ENCODE measurements around the gene CDC20.

Gene CDC20

GRCh38 chr1:43348809-43349593 lies 9.8 kb upstream of the CDC20 start:
- Histone ChIP-seq H3K4me1 (ENCODE audit: insufficient read depth, low read length) (peaks cover 17% of the 10 kb centered on the region), H3K27me3 (ENCODE audit: insufficient read depth, low read length) (peaks cover 13% of the 10 kb centered on the region; the same call in 1 of the 2 replicates), H3K9ac (ENCODE audit: low read depth, low read length) (peak overlapping the region; percentile 80), H3K9me3 (ENCODE audit: insufficient read depth, low read depth, low read length) (no peaks in the 10 kb centered on the region), H3K27ac (ENCODE audit: low read depth, low read length) (peak overlapping the region; percentile 96), H3K36me3 (ENCODE audit: insufficient read depth, low read length) (no peaks in the 10 kb centered on the region), H3K4me3 (ENCODE audit: low read length) (peak overlapping the region; percentile 61)
- 1% methylated on average over 72 of the region's 72 CpGs for WGBS

GRCh38 chr1:43349594-43350306 lies 9.0 kb upstream of the CDC20 start:
- peak overlapping the region; percentile 80 for H3K9ac ChIP-seq (ENCODE audit: low read depth, low read length)
- H3K9me3 ChIP-seq (ENCODE audit: insufficient read depth, low read depth, low read length) = no peaks in the 10 kb centered on the region
- H3K27ac ChIP-seq (ENCODE audit: low read depth, low read length) = peak overlapping the region; percentile 57; the same call in 1 of the 2 replicates
- H3K36me3 ChIP-seq (ENCODE audit: insufficient read depth, low read length) = no peaks in the 10 kb centered on the region
- peaks cover 17% of the 10 kb centered on the region for H3K4me1 ChIP-seq (ENCODE audit: insufficient read depth, low read length)
- H3K27me3 ChIP-seq (ENCODE audit: insufficient read depth, low read length) = peaks cover 13% of the 10 kb centered on the region; the same call in 1 of the 2 replicates
- peak overlapping the region; percentile 61 for H3K4me3 ChIP-seq (ENCODE audit: low read length)
- WGBS = 22% methylated on average over 10 of the region's 11 CpGs

- WGBS = no CpG with 5 or more reads among the region's 1 CpG
- no peaks in the 10 kb centered on the region for H3K36me3 ChIP-seq (ENCODE audit: insufficient read depth, low read length)
Measured at GRCh38 chr1:43350976-43351375, 7.8 kb upstream of the CDC20 start.

GRCh38 chr1:43351421-43352350 lies 7.1 kb upstream of the CDC20 start:
- Histone ChIP-seq H3K27me3 (ENCODE audit: insufficient read depth, low read length) (peaks cover 13% of the 10 kb centered on the region; the same call in 1 of the 2 replicates), H3K27ac (ENCODE audit: low read depth, low read length) (no peak overlapping the region), H3K9ac (ENCODE audit: low read depth, low read length) (no peak overlapping the region), H3K4me3 (ENCODE audit: low read length) (no peak overlapping the region), H3K9me3 (ENCODE audit: insufficient read depth, low read depth, low read length) (no peaks in the 10 kb centered on the region), H3K4me1 (ENCODE audit: insufficient read depth, low read length) (peaks cover 9% of the 10 kb centered on the region), H3K36me3 (ENCODE audit: insufficient read depth, low read length) (no peaks in the 10 kb centered on the region)
- 91% methylated on average over 9 of the region's 10 CpGs for WGBS

More at GRCh38 chr1:43350976-43351375, 7.8 kb upstream of the CDC20 start:
- Histone ChIP-seq H3K4me1 (ENCODE audit: insufficient read depth, low read length) (peaks cover 15% of the 10 kb centered on the region), H3K27ac (ENCODE audit: low read depth, low read length) (no peak overlapping the region), H3K27me3 (ENCODE audit: insufficient read depth, low read length) (peaks cover 13% of the 10 kb centered on the region; the same call in 1 of the 2 replicates), H3K9me3 (ENCODE audit: insufficient read depth, low read depth, low read length) (no peaks in the 10 kb centered on the region), H3K4me3 (ENCODE audit: low read length) (no peak overlapping the region), H3K9ac (ENCODE audit: low read depth, low read length) (no peak overlapping the region)

GRCh38 chr1:43352351-43352705 lies 6.5 kb upstream of the CDC20 start:
- Histone ChIP-seq H3K27me3 (ENCODE audit: insufficient read depth, low read length) (peaks cover 10% of the 10 kb centered on the region; the same call in 1 of the 2 replicates), H3K27ac (ENCODE audit: low read depth, low read length) (no peak overlapping the region), H3K9ac (ENCODE audit: low read depth, low read length) (no peak overlapping the region), H3K36me3 (ENCODE audit: insufficient read depth, low read length) (no peaks in the 10 kb centered on the region), H3K4me1 (ENCODE audit: insufficient read depth, low read length) (peaks cover 9% of the 10 kb centered on the region), H3K4me3 (ENCODE audit: low read length) (no peak overlapping the region), H3K9me3 (ENCODE audit: insufficient read depth, low read depth, low read length) (no peaks in the 10 kb centered on the region)
- WGBS = 89% methylated on average over 2 of the region's 2 CpGs

GRCh38 chr1:43352881-43353280 lies 5.9 kb upstream of the CDC20 start:
- H3K9ac ChIP-seq (ENCODE audit: low read depth, low read length) = no peak overlapping the region
- 77% methylated on average over 3 of the region's 3 CpGs for WGBS
- H3K27ac ChIP-seq (ENCODE audit: low read depth, low read length) = no peak overlapping the region
- H3K36me3 ChIP-seq (ENCODE audit: insufficient read depth, low read length) = no peaks in the 10 kb centered on the region
- H3K27me3 ChIP-seq (ENCODE audit: insufficient read depth, low read length) = peaks cover 4% of the 10 kb centered on the region; the same call in 1 of the 2 replicates
- no peaks in the 10 kb centered on the region for H3K9me3 ChIP-seq (ENCODE audit: insufficient read depth, low read depth, low read length)
- no peak overlapping the region for H3K4me3 ChIP-seq (ENCODE audit: low read length)
- peaks cover 9% of the 10 kb centered on the region for H3K4me1 ChIP-seq (ENCODE audit: insufficient read depth, low read length)

- H3K9ac ChIP-seq (ENCODE audit: low read depth, low read length) = no peak overlapping the region
- H3K4me3 ChIP-seq (ENCODE audit: low read length) = no peak overlapping the region
- H3K27ac ChIP-seq (ENCODE audit: low read depth, low read length) = no peak overlapping the region
- H3K4me1 ChIP-seq (ENCODE audit: insufficient read depth, low read length) = peaks cover 9% of the 10 kb centered on the region
- no peaks in the 10 kb centered on the region for H3K27me3 ChIP-seq (ENCODE audit: insufficient read depth, low read length)
- no peaks in the 10 kb centered on the region for H3K9me3 ChIP-seq (ENCODE audit: insufficient read depth, low read depth, low read length)
- 63% methylated on average over 2 of the region's 2 CpGs for WGBS
- H3K36me3 ChIP-seq (ENCODE audit: insufficient read depth, low read length) = no peaks in the 10 kb centered on the region
Measured at GRCh38 chr1:43354471-43354870, 4.3 kb upstream of the CDC20 start.

- no peak overlapping the region for H3K9ac ChIP-seq (ENCODE audit: low read depth, low read length)
- H3K4me3 ChIP-seq (ENCODE audit: low read length) = no peak overlapping the region
- WGBS = 83% methylated on average over 2 of the region's 2 CpGs
- peaks cover 5% of the 10 kb centered on the region for H3K36me3 ChIP-seq (ENCODE audit: insufficient read depth, low read length)
- H3K9me3 ChIP-seq (ENCODE audit: insufficient read depth, low read depth, low read length) = no peaks in the 10 kb centered on the region
- no peak overlapping the region for H3K27ac ChIP-seq (ENCODE audit: low read depth, low read length)
- H3K27me3 ChIP-seq (ENCODE audit: insufficient read depth, low read length) = no peaks in the 10 kb centered on the region
- H3K4me1 ChIP-seq (ENCODE audit: insufficient read depth, low read length) = peaks cover 8% of the 10 kb centered on the region
Measured at GRCh38 chr1:43354936-43355335, 3.8 kb upstream of the CDC20 start.

- no peak overlapping the region for H3K9ac ChIP-seq (ENCODE audit: low read depth, low read length)
- no peak overlapping the region for H3K4me3 ChIP-seq (ENCODE audit: low read length)
- 93% methylated on average over 4 of the region's 4 CpGs for whole genome bisulfite sequencing
- H3K36me3 ChIP-seq (ENCODE audit: insufficient read depth, low read length) = peaks cover 28% of the 10 kb centered on the region
- H3K27me3 ChIP-seq (ENCODE audit: insufficient read depth, low read length) = no peaks in the 10 kb centered on the region
- H3K27ac ChIP-seq (ENCODE audit: low read depth, low read length) = no peak overlapping the region
- H3K4me1 ChIP-seq (ENCODE audit: insufficient read depth, low read length) = peaks cover 9% of the 10 kb centered on the region; the same call in 1 of the 2 replicates
- H3K9me3 ChIP-seq (ENCODE audit: insufficient read depth, low read depth, low read length) = no peaks in the 10 kb centered on the region
Measured at GRCh38 chr1:43357251-43357650, 1.5 kb upstream of the CDC20 start.

GRCh38 chr1:43358121-43358745 lies 548 bp upstream of the CDC20 start:
- peak overlapping the region; percentile 91 for H3K4me3 ChIP-seq (ENCODE audit: low read length)
- peak overlapping the region; percentile 94 for H3K27ac ChIP-seq (ENCODE audit: low read depth, low read length)
- no peaks in the 10 kb centered on the region for H3K9me3 ChIP-seq (ENCODE audit: insufficient read depth, low read depth, low read length)
- H3K9ac ChIP-seq (ENCODE audit: low read depth, low read length) = peak overlapping the region; percentile 96
- under 1% methylated on average over 33 of the region's 33 CpGs for WGBS
- peaks cover 36% of the 10 kb centered on the region for H3K36me3 ChIP-seq (ENCODE audit: insufficient read depth, low read length)
- H3K27me3 ChIP-seq (ENCODE audit: insufficient read depth, low read length) = no peaks in the 10 kb centered on the region
- peaks cover 9% of the 10 kb centered on the region; the same call in 1 of the 2 replicates for H3K4me1 ChIP-seq (ENCODE audit: insufficient read depth, low read length)
